ENCODE results near the gene IFI44.

Gene IFI44

GRCh38 chr1:78607944-78608343 is 41.7 kb upstream of the IFI44 start:
- TF ChIP-seq, protein P1, sequence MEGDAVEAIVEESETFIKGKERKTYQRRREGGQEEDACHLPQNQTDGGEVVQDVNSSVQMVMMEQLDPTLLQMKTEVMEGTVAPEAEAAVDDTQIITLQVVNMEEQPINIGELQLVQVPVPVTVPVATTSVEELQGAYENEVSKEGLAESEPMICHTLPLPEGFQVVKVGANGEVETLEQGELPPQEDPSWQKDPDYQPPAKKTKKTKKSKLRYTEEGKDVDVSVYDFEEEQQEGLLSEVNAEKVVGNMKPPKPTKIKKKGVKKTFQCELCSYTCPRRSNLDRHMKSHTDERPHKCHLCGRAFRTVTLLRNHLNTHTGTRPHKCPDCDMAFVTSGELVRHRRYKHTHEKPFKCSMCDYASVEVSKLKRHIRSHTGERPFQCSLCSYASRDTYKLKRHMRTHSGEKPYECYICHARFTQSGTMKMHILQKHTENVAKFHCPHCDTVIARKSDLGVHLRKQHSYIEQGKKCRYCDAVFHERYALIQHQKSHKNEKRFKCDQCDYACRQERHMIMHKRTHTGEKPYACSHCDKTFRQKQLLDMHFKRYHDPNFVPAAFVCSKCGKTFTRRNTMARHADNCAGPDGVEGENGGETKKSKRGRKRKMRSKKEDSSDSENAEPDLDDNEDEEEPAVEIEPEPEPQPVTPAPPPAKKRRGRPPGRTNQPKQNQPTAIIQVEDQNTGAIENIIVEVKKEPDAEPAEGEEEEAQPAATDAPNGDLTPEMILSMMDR (IDR thresholded peaks at IDR 0.05; ENCODE audit: extremely low read depth, insufficient read depth, missing control alignments), result no peak
- in situ Hi-C loops (cut with MboI; ENCODE audit: low pct_unique_long_range_greater_than_20kb, low sequenced_read_pairs, unreplicated experiment), result loop anchor here (10.0 kb wide), 1 partner anchor 483 kb away; no protein-coding TSS in a partner anchor
- no peak for DNase-seq (ENCODE audit: low spot score)

DNA sequence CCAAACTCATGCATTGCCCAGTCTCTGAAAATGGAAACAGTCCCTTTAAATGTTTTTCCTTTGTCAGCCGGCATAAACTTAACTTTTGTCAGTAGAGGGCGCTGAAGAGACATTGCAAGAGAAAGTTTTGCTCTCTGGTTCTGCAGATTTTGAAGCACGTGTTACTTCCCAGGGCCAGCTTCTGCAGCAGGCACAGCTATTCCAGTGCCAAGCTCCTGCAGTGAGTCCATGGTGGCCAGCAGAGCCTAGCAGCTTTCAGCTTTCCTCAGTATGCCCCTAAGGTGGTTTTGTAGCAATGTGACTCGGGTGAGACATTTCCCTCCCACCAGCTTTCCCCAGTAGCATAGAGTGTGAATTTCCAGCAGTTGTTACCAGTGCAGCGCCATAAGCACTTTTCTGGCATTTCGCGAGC is 32.0 kb upstream of the IFI44 start:
- peak; percentile 23 for DNase-seq (ENCODE audit: low spot score)
- in situ Hi-C loops (cut with MboI; ENCODE audit: low pct_unique_long_range_greater_than_20kb, low sequenced_read_pairs, unreplicated experiment), result no loop called here
- TF ChIP-seq, protein P1 (IDR thresholded peaks at IDR 0.05; ENCODE audit: extremely low read depth, insufficient read depth, missing control alignments), result peak; percentile 73

DNA sequence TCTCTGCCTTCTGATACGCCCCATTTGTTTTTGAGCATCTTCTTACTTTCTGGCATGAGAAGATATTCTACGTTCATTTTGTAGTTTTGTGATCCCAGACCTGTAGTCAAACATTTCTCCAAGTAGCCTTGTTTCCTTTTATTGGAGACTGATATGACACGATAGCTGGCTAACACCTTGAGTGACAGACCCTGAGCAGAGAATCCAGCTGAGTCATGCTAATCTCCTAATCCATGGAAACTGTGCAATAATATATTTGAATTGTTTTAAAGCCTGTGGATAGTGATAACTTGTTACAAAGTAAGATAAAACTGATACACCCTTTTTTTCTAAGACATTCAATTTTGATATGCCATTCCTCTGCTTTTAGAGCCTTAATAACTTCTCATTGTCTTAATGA is 30.6 kb upstream of the IFI44 start:
- in situ Hi-C loops (cut with MboI; ENCODE audit: low pct_unique_long_range_greater_than_20kb, low sequenced_read_pairs, unreplicated experiment), result no loop called here
- TF ChIP-seq, protein P1 (IDR thresholded peaks at IDR 0.05; ENCODE audit: extremely low read depth, insufficient read depth, missing control alignments), result no peak
- DNase-seq (ENCODE audit: low spot score), result no peak

DNA sequence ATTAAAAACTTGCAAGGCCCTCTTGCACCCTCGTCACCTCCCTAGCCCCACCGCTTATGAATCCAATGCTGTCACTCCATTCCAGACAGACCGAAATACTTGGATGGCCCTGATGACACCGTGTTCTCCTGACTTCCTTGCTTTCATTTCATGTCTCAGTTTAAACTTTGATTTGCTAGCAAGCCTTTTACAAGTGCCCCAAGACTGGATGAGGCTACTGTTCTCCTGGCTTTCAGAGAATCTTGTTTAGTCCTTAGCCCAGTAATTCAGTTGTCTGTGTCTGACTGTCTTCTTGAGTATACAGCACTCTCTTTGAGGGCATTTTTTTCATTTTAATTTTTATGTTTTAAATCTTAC is 30.2 kb upstream of the IFI44 start:
- DNase-seq (ENCODE audit: low spot score), result no peak
- TF ChIP-seq, protein P1 (IDR thresholded peaks at IDR 0.05; ENCODE audit: extremely low read depth, insufficient read depth, missing control alignments), result no peak
- in situ Hi-C loops (cut with MboI; ENCODE audit: low pct_unique_long_range_greater_than_20kb, low sequenced_read_pairs, unreplicated experiment), result no loop called here

- in situ Hi-C loops (cut with MboI; ENCODE audit: low pct_unique_long_range_greater_than_20kb, low sequenced_read_pairs, unreplicated experiment), result no loop called here
- no peak for DNase-seq (ENCODE audit: low spot score)
- TF ChIP-seq, protein P1 (IDR thresholded peaks at IDR 0.05; ENCODE audit: extremely low read depth, insufficient read depth, missing control alignments), result no peak
Measured at GRCh38 chr1:78619803-78620579, 29.6 kb upstream of the IFI44 start, which contains the start of gene IFI44L. Gene IFI44L (plus strand): TSS chr1:78620448. CDS start chr1:78627916, 7,468 bp downstream.

- no peak for DNase-seq (ENCODE audit: low spot score)
- in situ Hi-C loops (cut with MboI; ENCODE audit: low pct_unique_long_range_greater_than_20kb, low sequenced_read_pairs, unreplicated experiment), result no loop called here
- TF ChIP-seq, protein P1 (IDR thresholded peaks at IDR 0.05; ENCODE audit: extremely low read depth, insufficient read depth, missing control alignments), result no peak
Measured at GRCh38 chr1:78620666-78621065, 29.0 kb upstream of the IFI44 start.

All from GM13977 (cell line).